MCF 10A (cell line): ENCODE results near the gene PRR14L. TPM values are rescaled to one million over a fixed set of nuclear protein-coding genes. Genes with fewer than 3 reads are reported as not detected.

Experiments
- BruUV-seq: library from RNA; stranded (reverse); fragments of 400-500 nt; replicated peaks from 2 replicates; lab custom pipeline; 2021; lab: Mats Ljungman, UMichigan
- CTCF ChIA-PET: fragments of 300-600 bp; sonication (Branson Sonifier 250); formaldehyde crosslinking; extraction: SDS; loops from one replicate; lab custom pipeline; 2021; ENCODE audit warnings: antibody characterized with exemption, inconsistent platforms; lab: Yijun Ruan, JAX
- POLR2A ChIA-PET: fragments of 300-600, 350-650 bp; sonication (Branson Sonifier 250); formaldehyde crosslinking; extraction: SDS; loops from one replicate; lab custom pipeline; 2020; ENCODE audit warnings: antibody characterized with exemption, inconsistent platforms; lab: Yijun Ruan, JAX
- DNase-seq: peaks from one replicate; pipeline ENCODE4 v3.0.0-alpha.2; 2018; ENCODE audit not compliant: unreplicated experiment
- H3K27ac Mint-ChIP-seq: one replicate; pipeline ENCODE4 v1.8.0; 2022; ENCODE audit warnings: mild to moderate bottlenecking, low read depth, mixed read lengths; ENCODE audit not compliant: unreplicated experiment
- H3K27me3 Mint-ChIP-seq: one replicate; pipeline ENCODE4 v1.8.0; 2022; ENCODE audit warnings: mixed read lengths; ENCODE audit not compliant: insufficient read depth, unreplicated experiment
- H3K36me3 Mint-ChIP-seq: one replicate; pipeline ENCODE4 v1.8.0; 2022; ENCODE audit warnings: mild to moderate bottlenecking, moderate library complexity, mixed read lengths; ENCODE audit not compliant: insufficient read depth, unreplicated experiment
- H3K4me1 Mint-ChIP-seq: one replicate; pipeline ENCODE4 v1.8.0; 2022; ENCODE audit warnings: mixed read lengths; ENCODE audit not compliant: insufficient read depth, unreplicated experiment
- H3K4me3 Mint-ChIP-seq: one replicate; pipeline ENCODE4 v1.8.0; 2022; ENCODE audit warnings: mild to moderate bottlenecking, moderate library complexity, mixed read lengths; ENCODE audit not compliant: unreplicated experiment
- H3K9me3 Mint-ChIP-seq: one replicate; pipeline ENCODE4 v1.8.0; 2022; ENCODE audit warnings: mixed read lengths; ENCODE audit not compliant: unreplicated experiment
- CTCF ChIP-seq: fragments of 200-600 bp; IDR thresholded peaks from one replicate; pipeline ENCODE4 v1.8.0; 2022; ENCODE audit warnings: antibody characterized with exemption, mild to moderate bottlenecking; ENCODE audit not compliant: unreplicated experiment
- intact Hi-C: fragments of 100-400 bp; cut with micrococcal nuclease; formaldehyde crosslinking; loops from 2 replicates; pipeline ENCODE4 v1.14.1; 2022
- total RNA-seq: library from RNA; stranded (reverse); gene quantifications from 2 replicates; pipeline ENCODE4 v1.2.3, GENCODE V29; 2022

Gene PRR14L
- total RNA-seq, 1 experiment from 2014 or later = 37.4 TPM

GRCh38 chr22:31757265-31757664, 7.3 kb upstream of the PRR14L start:
- BruUV-seq = no TSS peak

GRCh38 chr22:31754813-31755212, 4.9 kb upstream of the PRR14L start:
- Mint-ChIP-seq H3K36me3 (peaks cover 26% of the 10 kb centered on the region), H3K4me3 (peak overlapping the region; percentile 82), H3K27ac (peak overlapping the region; percentile 98), H3K9me3 (no peaks in the 10 kb centered on the region), H3K4me1 (peaks cover 20% of the 10 kb centered on the region), H3K27me3 (no peaks in the 10 kb centered on the region)
- no peak for DNase-seq
- POLR2A ChIA-PET = interaction anchor here (0.6 to 7.6 kb wide), 8 partner anchors 9 to 225 kb away, joined by 3 to 80 read pairs (median 4); partner anchors contain the start of gene PISD
- intact Hi-C loops = loop anchor here (5.0 kb wide), 2 partner anchors 73 to 93 kb away; partner anchors contain the start of gene PISD
- CTCF ChIA-PET = interaction anchor here (0.6 to 1.2 kb wide), 2 partner anchors 193 to 663 kb away, joined by 3 to 5 read pairs; no protein-coding TSS in a partner anchor
- no peak for TF ChIP-seq CTCF
- no TSS peak for BruUV-seq

More at GRCh38 chr22:31757265-31757664, 7.3 kb upstream of the PRR14L start:
- ChIA-PET POLR2A (interaction anchor here (0.9 to 1.4 kb wide), 2 partner anchors 96 to 114 kb away, joined by 3 to 7 read pairs; partner anchors contain the start of gene PISD), CTCF (interaction anchor here (1.2 to 1.5 kb wide), 2 partner anchors 212 to 213 kb away, joined by 3 to 5 read pairs; no protein-coding TSS in a partner anchor)
- TF ChIP-seq CTCF = no peak
- Mint-ChIP-seq H3K36me3 (peaks cover 45% of the 10 kb centered on the region), H3K4me1 (peaks cover 15% of the 10 kb centered on the region), H3K27me3 (no peaks in the 10 kb centered on the region), H3K4me3 (no peak overlapping the region), H3K27ac (no peak overlapping the region), H3K9me3 (no peaks in the 10 kb centered on the region)
- DNase-seq = no peak
- intact Hi-C loops = no loop called here

GRCh38 chr22:31753634-31754501, 3.9 kb upstream of the PRR14L start, which contains the start of gene DEPDC5:
Gene DEPDC5, plus strand, starts transcription at chr22:31754019. Its CDS starts 903 bp downstream, at chr22:31754922.
- H3K4me1 Mint-ChIP-seq = peaks cover 24% of the 10 kb centered on the region
- intact Hi-C loops = loop anchor here (5.0 kb wide), 2 partner anchors 72 to 92 kb away; partner anchors contain the start of gene PISD
- H3K4me3 Mint-ChIP-seq = peak within 1 kb of the TSS; percentile 82
- no peak for TF ChIP-seq CTCF
- ChIA-PET CTCF (interaction anchor here (0.6 to 1.5 kb wide), 4 partner anchors 25 to 223 kb away, joined by 3 to 5 read pairs (median 4); no protein-coding TSS in a partner anchor), POLR2A (interaction anchor here (0.8 to 7.6 kb wide), 17 partner anchors 8 to 407 kb away, joined by 3 to 80 read pairs (median 4); partner anchors contain the start of genes PATZ1 and PISD)
- peaks cover 18% of the 10 kb centered on the region for H3K36me3 Mint-ChIP-seq
- peak; percentile 97 for DNase-seq
- H3K9me3 Mint-ChIP-seq = no peaks in the 10 kb centered on the region
- BruUV-seq = no TSS peak
- no peaks in the 10 kb centered on the region for H3K27me3 Mint-ChIP-seq
- peak within 1 kb of the TSS; percentile 98 for H3K27ac Mint-ChIP-seq
